CD14-positive monocyte (primary cell): ENCODE results near the gene CREB5. TPM values are rescaled to one million over a fixed set of nuclear protein-coding genes. Genes with fewer than 3 reads are reported as not detected.

Experiments used
- DNase-seq, 3 donors: peaks; one replicate each; pipeline ENCODE4 v3.0.0-alpha.2; 2011 to 2022
- H2AFZ ChIP-seq: 2 replicates; pipeline ENCODE4 v1.6.0; 2012; ENCODE audit warnings: mild to moderate bottlenecking, low read depth, low read length, inconsistent platforms; ENCODE audit not compliant: insufficient read depth, poor library complexity, severe bottlenecking
- H3K27ac ChIP-seq, 2 donors: 1 replicate in 1 of 2; 2 replicates in 1 of 2; pipeline ENCODE4 v1.5.1; 2012 to 2013; ENCODE audit warnings: low read length in 2 of 2, control low read depth in 1 of 2, inconsistent platforms in 1 of 2, low read depth in 1 of 2, mild to moderate bottlenecking in 1 of 2
- H3K27me3 ChIP-seq, 2 donors: one replicate each; pipeline versions ENCODE4 v1.6.0 to v1.6.1; 2011 to 2013; ENCODE audit warnings: low read length in 2 of 2; ENCODE audit not compliant: control insufficient read depth in 2 of 2, insufficient read depth in 2 of 2
- H3K36me3 ChIP-seq, 2 donors: replicated peaks in 1 of 2; 1 replicate in 1 of 2; 2 replicates in 1 of 2; pipeline versions ENCODE4 v1.5.1 to v1.6.1; 2012 to 2013; ENCODE audit warnings: low read length in 2 of 2, control low read depth in 1 of 2, inconsistent platforms in 1 of 2, mild to moderate bottlenecking in 1 of 2; ENCODE audit not compliant: insufficient read depth in 2 of 2, control insufficient read depth in 1 of 2
- H3K4me1 ChIP-seq, 2 donors: 1 replicate in 1 of 2; 2 replicates in 1 of 2; pipeline versions ENCODE4 v1.5.1 to v1.6.1; 2012 to 2013; ENCODE audit warnings: low read length in 2 of 2, control low read depth in 1 of 2, inconsistent platforms in 1 of 2, mild to moderate bottlenecking in 1 of 2, moderate library complexity in 1 of 2; ENCODE audit not compliant: insufficient read depth in 2 of 2, control insufficient read depth in 1 of 2
- H3K4me2 ChIP-seq: replicated peaks from 2 replicates; pipeline ENCODE3; 2012; ENCODE audit warnings: low read length, moderate library complexity, mild to moderate bottlenecking; ENCODE audit not compliant: poor library complexity, severe bottlenecking; ENCODE audit errors: extremely low read depth
- H3K4me3 ChIP-seq, 3 experiments: fragments of 200-600 bp in 1 of 3; sonication (generic) in 1 of 3; replicated peaks in 1 of 3; 1 replicate in 2 of 3; 2 replicates in 1 of 3; pipeline ENCODE4 v1.5.1; 2011 to 2013; ENCODE audit warnings: low read length in 3 of 3, mild to moderate bottlenecking in 3 of 3, control low read depth in 2 of 3, low read depth in 2 of 3, inconsistent platforms in 1 of 3, moderate library complexity in 1 of 3
- H3K79me2 ChIP-seq: 2 replicates; pipeline ENCODE4 v1.6.0; 2012; ENCODE audit warnings: mild to moderate bottlenecking, control low read depth, inconsistent platforms, low read length, moderate library complexity; ENCODE audit not compliant: insufficient read depth
- H3K9ac ChIP-seq: 2 replicates; pipeline ENCODE4 v1.6.0; 2017; ENCODE audit warnings: low read length, mild to moderate bottlenecking; ENCODE audit not compliant: insufficient read depth, poor library complexity, severe bottlenecking
- H3K9me3 ChIP-seq, 2 donors: replicated peaks in 1 of 2; 1 replicate in 1 of 2; 2 replicates in 1 of 2; pipeline versions ENCODE4 v1.5.1 to v1.6.1; 2012 to 2013; ENCODE audit warnings: low read length in 2 of 2, control low read depth in 1 of 2; ENCODE audit not compliant: control insufficient read depth in 1 of 2, insufficient read depth in 1 of 2
- H4K20me1 ChIP-seq: 2 replicates; pipeline ENCODE4 v1.6.0; 2012; ENCODE audit warnings: mild to moderate bottlenecking, low read length, control low read depth, moderate library complexity; ENCODE audit not compliant: insufficient read depth
- H3K27ac Mint-ChIP-seq, 7 donors: one replicate each; pipeline ENCODE4 v1.8.0; 2020; ENCODE audit warnings: mild to moderate bottlenecking in 7 of 7, mixed read lengths in 7 of 7, moderate library complexity in 6 of 7, inconsistent platforms in 2 of 7
- H3K27me3 Mint-ChIP-seq, 3 donors: one replicate each; pipeline ENCODE4 v1.8.0; 2021 to 2022; ENCODE audit warnings: low read depth in 3 of 3, mild to moderate bottlenecking in 3 of 3, mixed read lengths in 3 of 3, moderate library complexity in 3 of 3, inconsistent platforms in 1 of 3
- H3K36me3 Mint-ChIP-seq, 2 donors: one replicate each; pipeline ENCODE4 v1.8.0; 2020; ENCODE audit warnings: mixed read lengths in 2 of 2, inconsistent platforms in 1 of 2, mild to moderate bottlenecking in 1 of 2
- H3K4me1 Mint-ChIP-seq: one replicate; pipeline ENCODE4 v1.8.0; 2020; ENCODE audit warnings: mild to moderate bottlenecking, mixed read lengths
- H3K4me3 Mint-ChIP-seq, 2 donors: one replicate each; pipeline ENCODE4 v1.8.0; 2020; ENCODE audit warnings: mild to moderate bottlenecking in 2 of 2, mixed read lengths in 2 of 2, moderate library complexity in 1 of 2
- H3K9me3 Mint-ChIP-seq, 7 donors: one replicate each; pipeline ENCODE4 v1.8.0; 2020 to 2022; ENCODE audit warnings: mixed read lengths in 7 of 7, mild to moderate bottlenecking in 6 of 7, moderate library complexity in 6 of 7, inconsistent platforms in 2 of 7
- WGBS: methylation state at CpG from one replicate; pipeline ENCODE4 v1.1.5; 2013; ENCODE audit warnings: missing lambda C conversion rate; ENCODE audit not compliant: insufficient coverage; 5-methylcytosine and 5-hydroxymethylcytosine counted together
- intact Hi-C, 2 donors: fragments of 100-400 bp; cut with micrococcal nuclease; formaldehyde crosslinking; loops; one replicate each; pipeline versions ENCODE4 v1.15.0 to v1.15.1; 2023
- polyA plus RNA-seq, 3 donors: library from polyadenylated mRNA; depleted of rRNA in 1 of 3; unstranded in 2 of 3; stranded (reverse) in 1 of 3; fragments of 300-500 nt in 2 of 3; fragments of >200 nt in 1 of 3; fragmentation: Illumina TruSeq in 2 of 3; gene quantifications; 1 replicate in 2 of 3; 2 replicates in 1 of 3; pipeline ENCODE4 v1.2.3, GENCODE V29; 2012 to 2021
- TF ChIP-seq, protein P1 (sequence below): fragments of 200-600 bp; IDR thresholded peaks from one replicate; pipeline ENCODE4 v1.8.0; 2022; ENCODE audit warnings: antibody characterized with exemption, mild to moderate bottlenecking

Gene CREB5
- polyA plus RNA-seq, 3 donors = 25.1 to 72.3 (median 44.2) TPM

DNA sequence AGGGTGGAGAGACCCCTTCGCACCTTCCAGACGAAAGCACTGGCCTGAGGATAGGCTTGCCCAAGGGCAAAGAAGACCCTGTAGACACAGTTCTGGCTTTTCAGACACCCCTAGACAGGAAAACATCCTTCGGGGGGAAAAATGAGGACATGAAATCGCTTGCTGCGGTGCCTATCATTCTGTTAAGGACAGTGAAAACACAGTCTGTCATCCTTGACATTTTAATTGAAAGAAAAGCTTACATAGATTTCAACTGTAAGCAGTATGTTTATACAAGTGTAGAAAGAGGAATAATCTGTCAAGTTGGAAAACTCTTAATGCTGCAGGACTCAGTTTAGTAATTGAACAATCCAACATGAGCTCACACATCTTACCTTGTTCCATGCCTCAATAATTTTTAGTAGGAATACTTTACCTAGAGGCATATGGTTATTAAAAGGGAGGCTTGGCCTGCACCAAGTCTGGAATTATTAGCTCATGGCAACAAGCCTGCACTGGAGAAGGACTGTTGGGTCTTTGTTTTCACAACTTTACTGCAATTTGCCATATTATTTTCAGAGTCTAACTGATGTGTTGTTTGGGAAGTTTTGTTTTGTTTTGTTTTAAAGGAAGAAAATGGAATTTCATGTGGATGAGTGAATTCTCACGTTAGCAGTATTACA is 302.3 kb downstream of the CREB5 start:
- Mint-ChIP-seq H3K4me3 (no peak overlapping the region), H3K27ac (no peak overlapping the region), H3K27me3 (peaks cover 2 to 12% (median 10%) of the 10 kb centered on the region in 3 donors), H3K36me3 (peaks cover 64 to 68% of the 10 kb centered on the region in 2 donors), H3K9me3 (no peaks in the 10 kb centered on the region), H3K4me1 (peaks cover 2% of the 10 kb centered on the region)
- Histone ChIP-seq H3K27me3 (no peaks in the 10 kb centered on the region), H3K9me3 (no peaks in the 10 kb centered on the region), H3K9ac (no peak overlapping the region), H3K4me1 (no peaks in the 10 kb centered on the region), H3K79me2 (peaks cover 3% of the 10 kb centered on the region), H3K36me3 (peaks cover 14 to 38% of the 10 kb centered on the region in 2 donors), H4K20me1 (peaks cover 100% of the 10 kb centered on the region), H3K4me2 (no peak overlapping the region), H3K4me3 (no peak overlapping the region), H2AFZ (no peak overlapping the region), H3K27ac (no peak overlapping the region)
- no peak for DNase-seq
- intact Hi-C loops = no loop called here
- WGBS = 97% methylated on average over 5 of the region's 6 CpGs
- TF ChIP-seq, protein P1, sequence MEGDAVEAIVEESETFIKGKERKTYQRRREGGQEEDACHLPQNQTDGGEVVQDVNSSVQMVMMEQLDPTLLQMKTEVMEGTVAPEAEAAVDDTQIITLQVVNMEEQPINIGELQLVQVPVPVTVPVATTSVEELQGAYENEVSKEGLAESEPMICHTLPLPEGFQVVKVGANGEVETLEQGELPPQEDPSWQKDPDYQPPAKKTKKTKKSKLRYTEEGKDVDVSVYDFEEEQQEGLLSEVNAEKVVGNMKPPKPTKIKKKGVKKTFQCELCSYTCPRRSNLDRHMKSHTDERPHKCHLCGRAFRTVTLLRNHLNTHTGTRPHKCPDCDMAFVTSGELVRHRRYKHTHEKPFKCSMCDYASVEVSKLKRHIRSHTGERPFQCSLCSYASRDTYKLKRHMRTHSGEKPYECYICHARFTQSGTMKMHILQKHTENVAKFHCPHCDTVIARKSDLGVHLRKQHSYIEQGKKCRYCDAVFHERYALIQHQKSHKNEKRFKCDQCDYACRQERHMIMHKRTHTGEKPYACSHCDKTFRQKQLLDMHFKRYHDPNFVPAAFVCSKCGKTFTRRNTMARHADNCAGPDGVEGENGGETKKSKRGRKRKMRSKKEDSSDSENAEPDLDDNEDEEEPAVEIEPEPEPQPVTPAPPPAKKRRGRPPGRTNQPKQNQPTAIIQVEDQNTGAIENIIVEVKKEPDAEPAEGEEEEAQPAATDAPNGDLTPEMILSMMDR = no peak

DNA sequence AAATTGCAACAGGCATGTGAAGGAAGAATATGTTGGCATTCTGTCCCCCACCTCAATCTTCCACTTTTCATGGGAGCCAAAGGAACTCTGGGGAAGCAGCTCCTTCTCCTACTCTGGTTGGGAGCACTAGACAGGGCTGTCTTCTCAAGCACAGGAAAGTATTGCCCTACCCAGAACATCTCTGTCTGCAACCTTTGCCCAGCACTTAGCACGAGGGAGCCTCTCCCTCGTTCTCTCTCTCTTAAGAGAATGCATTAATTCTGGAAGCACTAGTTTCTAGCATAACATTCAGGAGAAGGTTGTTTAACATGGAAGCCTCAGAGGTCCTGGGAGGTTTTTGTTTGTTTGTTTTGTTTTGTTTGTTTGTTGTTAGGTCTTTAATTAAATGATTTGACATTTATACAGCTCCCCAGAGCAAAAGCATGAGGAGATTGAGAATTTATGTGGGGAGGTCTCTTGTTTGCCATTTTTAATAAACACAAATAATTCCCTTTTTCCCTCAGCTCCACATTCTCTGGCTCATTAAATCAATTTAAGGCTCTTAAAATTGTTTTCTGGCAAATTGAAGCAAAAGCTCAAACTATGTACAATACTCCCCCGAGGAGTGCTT is 305.2 kb downstream of the CREB5 start:
- Mint-ChIP-seq H3K4me1 (no peaks in the 10 kb centered on the region), H3K4me3 (no peak overlapping the region)
- TF ChIP-seq, protein P1 = no peak

More for the DNA sequence above, 305.2 kb downstream of the CREB5 start:
- peaks cover 0 to 4% (median 0%) of the 10 kb centered on the region in 7 donors for H3K9me3 Mint-ChIP-seq
- peaks cover 78 to 87% of the 10 kb centered on the region in 2 donors for H3K36me3 Mint-ChIP-seq
- Histone ChIP-seq H3K4me2 (no peak overlapping the region), H3K9me3 (no peaks in the 10 kb centered on the region), H3K4me3 (no peak overlapping the region), H3K9ac (no peak overlapping the region), H3K27ac (no peak overlapping the region), H3K36me3 (peaks cover 37 to 68% of the 10 kb centered on the region in 2 donors), H2AFZ (no peak overlapping the region), H3K79me2 (no peaks in the 10 kb centered on the region), H3K4me1 (no peaks in the 10 kb centered on the region), H4K20me1 (peaks cover 100% of the 10 kb centered on the region), H3K27me3 (no peaks in the 10 kb centered on the region)
- peak overlapping the region in 1 of 7 donors; percentile 11 for H3K27ac Mint-ChIP-seq
- WGBS = no CpG with 5 or more reads among the region's 3 CpGs
- DNase-seq = no peak
- peaks cover 3 to 7% (median 4%) of the 10 kb centered on the region in 3 donors for H3K27me3 Mint-ChIP-seq
- intact Hi-C loops = no loop called here
